Stimulated activated CD8-positive, alpha-beta memory T cell treated with anti-CD3 and anti-CD28 coated beads, Interleukin-4, amount 100 ng/mL, for 4 hours (primary cell): ENCODE results near the gene EPHB2.

ENCODE experiments used
- DNase-seq, 2 donors: peaks; one replicate each; pipeline ENCODE4 v3.0.0-alpha.2; 2020; ENCODE audit warnings: low read depth in 2 of 2, low spot score in 1 of 2

The EPHB2 gene

DNA sequence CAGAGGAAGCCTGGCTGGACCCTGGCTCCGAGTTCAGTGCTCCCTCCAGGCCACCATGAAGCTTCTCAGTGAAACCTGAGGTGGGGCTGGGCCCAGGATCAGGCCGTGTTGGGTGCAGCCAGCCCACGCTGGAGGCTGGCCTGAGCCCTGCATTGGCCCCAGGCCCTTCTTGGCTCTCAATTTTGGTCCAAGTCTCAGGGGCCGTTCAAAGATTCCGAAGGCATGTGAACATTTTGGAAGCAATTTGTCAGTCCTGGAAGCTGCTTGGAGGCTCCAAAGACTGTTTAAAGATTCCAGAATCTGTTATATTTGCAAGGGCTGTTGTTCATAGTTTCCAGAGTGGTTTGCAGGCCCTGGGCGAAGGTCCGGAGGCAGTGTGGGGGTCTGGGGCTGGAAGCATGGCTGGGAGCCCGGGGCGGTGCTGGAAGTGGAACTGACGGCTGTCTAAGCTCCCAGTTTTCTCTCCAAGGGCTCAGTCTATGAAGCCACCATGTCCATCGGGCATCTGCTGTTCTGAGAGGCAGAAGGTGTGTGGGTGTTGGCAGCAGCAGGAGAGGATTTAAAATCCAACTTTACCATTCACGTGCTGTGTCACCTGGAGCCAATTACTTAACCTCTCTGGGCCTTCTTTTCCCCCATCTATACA, 104.9 kb downstream of the EPHB2 start:
- DNase-seq = no peak

DNA sequence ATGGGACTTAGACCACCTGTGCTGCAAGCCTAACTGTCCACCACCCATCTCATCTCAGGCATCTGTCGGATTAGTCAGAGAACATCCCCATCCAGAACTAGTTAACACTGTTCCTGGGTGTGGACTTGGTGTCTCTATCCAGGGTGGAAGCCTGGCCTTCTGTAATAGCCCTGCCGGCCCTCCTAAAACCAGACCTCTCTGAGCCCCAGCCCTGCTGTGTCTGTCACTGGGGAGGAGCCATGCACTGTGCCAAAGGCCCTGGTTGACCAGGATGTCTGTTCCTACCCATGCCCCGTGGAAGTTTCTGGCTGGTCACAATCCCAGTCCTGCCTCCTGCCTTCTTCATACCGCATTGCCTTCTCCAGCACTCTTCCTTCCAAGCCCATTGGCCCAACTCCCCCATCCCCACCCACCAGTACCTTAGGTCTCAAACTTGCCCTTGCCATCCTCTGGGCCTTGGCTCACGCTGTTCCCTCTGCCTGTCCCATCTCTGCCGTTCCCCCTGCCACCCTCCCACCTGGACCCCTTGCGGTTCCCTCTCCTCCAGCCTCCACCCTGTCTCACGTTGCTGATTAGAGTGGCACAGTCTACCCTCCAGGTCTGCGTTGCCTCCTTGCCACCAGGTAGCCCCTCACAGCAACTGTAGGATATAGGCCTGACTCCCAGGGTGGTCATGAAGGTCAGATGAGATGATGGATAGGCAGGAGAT, 105.6 kb downstream of the EPHB2 start:
- no peak for DNase-seq

DNA sequence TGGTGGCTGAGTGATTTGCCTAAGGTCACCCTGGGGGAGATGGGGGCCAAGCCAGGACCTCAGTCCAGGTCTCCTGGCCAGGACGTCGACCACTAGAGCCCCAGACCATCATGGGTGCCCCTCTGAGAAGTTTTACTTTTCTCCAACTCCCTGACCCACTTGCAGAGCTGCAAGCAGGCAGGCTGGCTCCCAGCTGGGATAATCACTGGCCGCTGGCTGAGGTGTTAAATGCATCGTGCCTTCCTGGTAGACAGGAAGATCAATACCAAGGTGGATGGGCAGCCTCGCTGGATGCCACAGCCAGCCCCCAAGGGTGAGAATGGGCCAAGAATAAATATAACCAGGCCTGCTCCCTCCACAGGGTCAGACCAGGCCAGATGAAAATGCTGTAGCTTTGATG, 106.2 kb downstream of the EPHB2 start:
- no peak for DNase-seq

DNA sequence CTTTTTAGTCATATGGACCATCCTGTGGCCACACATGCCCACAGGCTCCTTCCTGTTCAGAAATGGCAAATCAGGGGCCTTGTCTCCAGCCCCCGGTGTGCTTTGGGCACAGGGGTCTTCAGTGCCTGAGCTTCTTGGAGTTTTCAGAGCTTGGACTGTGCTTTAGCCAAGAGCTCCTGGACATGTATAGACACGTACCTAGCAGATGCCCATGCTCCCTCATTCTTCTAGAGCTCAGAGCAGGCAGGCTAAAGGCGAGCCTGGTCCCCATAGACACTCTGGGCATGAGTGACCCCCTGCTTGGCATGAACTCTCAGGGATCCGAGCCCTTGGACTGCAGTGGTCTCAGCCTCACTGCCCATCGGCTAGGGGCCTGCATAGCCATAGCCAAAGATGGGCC, 106.8 kb downstream of the EPHB2 start:
- no peak for DNase-seq

DNA sequence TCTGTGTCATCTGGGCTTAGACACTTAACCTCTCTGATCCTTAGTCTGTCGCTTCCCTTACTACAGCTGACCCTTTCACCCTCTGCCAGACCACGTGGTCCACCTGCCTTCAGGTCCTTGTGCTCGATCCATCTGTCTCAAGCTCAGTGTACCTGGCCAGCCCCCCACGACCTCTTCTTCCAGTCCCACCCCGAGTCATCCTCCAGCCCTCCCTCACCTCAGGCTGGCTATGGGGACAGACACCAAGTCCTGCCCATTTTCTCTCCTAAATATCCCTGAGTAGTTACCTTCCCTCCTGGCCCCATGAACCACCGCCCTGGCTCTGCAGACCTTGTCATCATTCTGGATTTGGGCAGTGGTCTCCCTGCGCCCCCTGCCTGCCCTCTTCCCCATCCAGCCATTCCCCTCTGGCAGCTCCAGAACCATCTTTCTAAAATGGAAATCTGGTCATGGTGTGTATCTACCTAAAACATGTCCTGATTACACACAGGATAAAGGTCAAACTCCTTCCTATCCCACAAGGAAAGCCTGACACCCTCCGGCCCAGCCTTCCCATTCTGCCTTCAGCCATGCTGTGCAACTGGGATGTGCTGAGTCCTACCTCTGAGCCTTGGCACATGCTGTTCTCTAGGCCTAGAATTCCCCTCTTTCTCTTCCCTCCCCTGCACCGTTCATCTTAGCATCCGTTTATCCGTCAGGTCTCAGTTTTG, 107.6 kb downstream of the EPHB2 start:
- no peak for DNase-seq

DNA sequence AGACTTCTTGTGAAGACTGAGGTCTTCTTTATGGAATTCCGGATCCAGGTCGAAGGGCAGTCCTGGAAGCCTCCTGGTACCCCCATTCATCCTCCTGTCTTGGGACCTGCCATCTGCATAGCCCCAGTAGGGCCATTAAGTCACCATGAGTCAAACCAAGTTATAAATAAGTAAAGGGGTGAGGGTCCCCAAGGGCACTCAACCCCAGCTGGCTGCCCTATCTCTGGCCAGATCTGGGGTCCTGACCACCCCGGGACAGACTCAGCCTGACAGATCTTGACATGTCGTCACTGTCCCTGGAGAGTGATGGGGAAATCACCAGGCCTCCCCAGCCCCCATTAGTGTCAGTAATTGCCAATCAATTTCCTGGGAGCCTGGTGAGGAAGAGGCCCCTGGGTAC, 108.7 kb downstream of the EPHB2 start:
- no peak for DNase-seq

DNA sequence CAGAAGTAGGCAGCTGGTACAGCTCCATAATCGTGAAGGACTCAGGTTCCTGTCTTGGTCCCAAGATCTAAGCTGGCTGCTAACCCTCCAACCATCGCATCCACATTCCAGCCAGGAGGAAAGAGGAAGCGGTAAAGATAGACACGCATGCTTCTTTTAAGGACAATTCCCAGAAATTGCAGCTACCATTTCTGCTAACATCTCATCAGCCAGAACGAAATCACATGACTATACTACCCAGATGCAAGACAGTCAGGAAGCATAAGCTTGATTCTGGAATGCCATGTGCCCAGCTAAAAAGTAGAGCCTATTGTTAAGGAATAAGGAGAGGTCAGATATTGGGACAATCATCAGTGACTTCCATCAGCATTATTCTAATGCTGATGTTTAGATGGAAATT, 110.4 kb downstream of the EPHB2 start:
- DNase-seq = no peak

DNA sequence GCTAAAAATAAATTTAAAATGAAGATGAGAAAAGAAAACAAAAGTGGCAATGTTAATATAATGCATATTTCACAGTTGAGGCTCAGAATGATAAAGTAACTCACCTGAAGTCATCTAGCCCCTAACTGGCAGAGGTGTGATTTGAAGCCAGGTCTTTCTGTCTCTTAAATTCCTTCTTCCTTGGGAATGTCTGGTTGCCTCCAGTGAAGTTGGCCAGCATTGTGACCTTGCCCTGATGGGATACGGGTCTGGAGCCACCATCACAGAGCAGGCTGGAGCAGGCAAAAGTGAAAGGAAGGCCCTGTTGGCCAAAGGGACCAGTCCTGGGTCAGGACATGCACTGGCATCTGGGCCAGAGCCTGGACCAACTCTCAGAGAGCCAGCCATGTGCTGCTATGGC, 111.7 kb downstream of the EPHB2 start:
- DNase-seq = no peak

DNA sequence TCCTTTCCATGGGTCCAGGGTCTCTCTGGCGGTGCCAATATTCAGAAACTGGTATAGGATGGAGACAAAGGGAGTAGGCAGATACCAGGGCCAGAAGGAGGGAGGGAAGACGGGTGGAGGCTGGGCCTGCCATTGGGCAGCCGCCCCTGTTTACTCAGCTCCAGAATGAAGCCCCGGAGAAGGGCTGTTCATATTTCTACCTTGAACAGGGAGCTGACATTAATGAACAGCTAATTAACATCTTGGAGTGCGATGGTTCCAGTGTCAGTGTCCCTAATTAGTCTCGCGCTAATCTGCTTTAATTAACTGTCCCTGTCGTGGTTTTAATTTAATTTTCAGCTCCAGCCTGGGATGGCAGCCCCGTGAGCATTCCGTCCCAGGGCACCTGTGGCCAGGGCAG, 113.8 kb downstream of the EPHB2 start:
- no peak for DNase-seq

DNA sequence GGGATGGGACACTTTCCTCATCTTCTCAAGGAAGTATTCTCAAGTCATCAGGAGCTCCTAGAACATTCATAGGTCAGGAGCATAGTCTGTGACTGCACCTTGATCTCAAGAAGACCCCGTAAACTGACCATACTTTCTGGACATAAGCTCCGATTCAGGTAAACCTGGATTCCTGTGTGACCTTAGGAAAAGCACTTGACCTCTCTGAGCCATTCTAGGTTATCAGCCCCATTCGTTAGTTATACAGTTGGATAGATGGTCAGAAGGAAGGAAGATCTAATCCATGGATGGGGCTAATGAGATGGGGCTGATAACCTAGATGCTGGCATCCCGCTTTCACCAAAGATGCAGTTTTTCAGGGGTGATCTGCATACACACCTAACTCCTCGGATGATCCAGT, 114.3 kb downstream of the EPHB2 start:
- DNase-seq = no peak

DNA sequence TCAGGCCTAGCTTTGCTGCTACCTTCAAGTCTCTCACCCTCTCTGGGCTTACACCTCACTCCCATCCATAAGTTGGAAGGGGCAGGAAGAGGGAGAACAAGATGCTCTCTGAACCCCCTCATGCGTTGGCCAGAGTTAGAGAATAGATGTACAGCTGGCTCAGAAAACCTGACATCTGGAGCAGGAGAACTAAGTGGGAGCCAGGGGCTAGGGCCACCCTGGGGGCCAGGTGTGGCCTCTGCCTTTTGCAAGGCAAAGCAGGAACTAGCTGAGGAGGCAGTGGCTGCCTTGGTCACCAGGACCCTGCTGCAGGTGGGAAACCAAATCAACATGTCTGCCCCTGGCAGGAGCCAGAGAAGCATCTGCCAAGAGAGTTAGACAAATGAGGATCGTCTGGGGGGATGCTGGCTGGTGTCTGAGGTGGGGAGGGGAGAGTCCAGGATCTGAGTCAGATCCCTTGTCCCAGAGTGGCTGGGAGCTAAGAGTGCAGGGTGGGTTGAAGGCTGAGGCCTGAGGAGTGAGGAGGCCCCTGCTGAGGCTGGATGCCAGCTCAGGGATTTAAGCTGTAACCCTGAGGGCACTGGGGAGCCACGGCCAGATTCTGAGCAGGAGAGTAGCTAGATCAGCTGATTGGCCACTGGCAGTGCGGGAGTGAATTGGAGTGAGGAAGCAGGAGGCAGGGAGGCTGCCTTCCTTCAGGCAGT, 115.0 kb downstream of the EPHB2 start:
- DNase-seq = no peak

DNA sequence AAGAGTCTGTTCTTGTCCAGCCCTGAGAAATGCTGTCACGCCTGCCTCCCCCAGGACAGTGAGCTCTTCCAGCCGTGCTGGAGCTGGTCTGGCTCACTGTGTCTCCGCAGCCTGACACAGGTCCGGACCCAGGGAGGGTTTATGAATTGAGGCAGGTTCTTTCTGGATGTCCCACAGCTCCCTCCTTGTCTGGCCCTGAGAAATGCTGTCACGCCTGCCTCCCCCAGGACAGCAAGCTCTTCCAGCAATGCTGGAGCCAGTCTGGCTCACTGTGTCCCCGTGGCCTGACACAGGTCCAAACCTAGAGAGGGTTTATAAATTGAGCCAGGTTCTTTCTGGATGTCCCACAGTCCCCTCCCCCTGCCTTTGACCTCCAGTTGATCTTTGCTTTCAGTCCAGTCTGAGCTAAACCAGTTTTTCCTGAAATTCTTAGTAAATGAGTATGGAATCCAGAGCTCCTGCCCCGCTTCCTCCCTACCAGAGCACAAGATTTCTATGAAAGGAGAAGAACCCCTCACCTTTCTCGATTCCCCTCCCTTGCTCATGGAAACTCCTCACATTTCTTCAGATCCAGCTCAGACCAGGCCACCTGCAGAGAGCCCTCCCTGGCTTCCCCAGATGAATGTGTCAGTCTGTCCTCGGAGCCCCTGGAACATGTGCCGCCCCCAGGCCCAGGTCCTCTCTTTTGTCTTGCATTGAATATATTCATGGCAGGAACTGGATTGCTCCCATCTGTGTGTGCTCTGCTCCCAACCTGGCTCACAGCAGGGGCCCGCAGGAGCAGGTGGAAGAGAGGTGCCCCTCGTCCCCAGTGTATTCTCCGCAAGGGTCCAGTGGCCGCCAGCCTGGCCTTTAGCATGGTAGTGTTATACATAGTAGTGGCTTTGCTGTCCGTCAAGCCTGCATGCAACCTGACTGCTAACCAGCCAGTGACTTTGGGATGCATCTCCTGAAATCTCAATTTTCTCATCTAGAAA, 116.3 kb downstream of the EPHB2 start:
- DNase-seq = no peak

DNA sequence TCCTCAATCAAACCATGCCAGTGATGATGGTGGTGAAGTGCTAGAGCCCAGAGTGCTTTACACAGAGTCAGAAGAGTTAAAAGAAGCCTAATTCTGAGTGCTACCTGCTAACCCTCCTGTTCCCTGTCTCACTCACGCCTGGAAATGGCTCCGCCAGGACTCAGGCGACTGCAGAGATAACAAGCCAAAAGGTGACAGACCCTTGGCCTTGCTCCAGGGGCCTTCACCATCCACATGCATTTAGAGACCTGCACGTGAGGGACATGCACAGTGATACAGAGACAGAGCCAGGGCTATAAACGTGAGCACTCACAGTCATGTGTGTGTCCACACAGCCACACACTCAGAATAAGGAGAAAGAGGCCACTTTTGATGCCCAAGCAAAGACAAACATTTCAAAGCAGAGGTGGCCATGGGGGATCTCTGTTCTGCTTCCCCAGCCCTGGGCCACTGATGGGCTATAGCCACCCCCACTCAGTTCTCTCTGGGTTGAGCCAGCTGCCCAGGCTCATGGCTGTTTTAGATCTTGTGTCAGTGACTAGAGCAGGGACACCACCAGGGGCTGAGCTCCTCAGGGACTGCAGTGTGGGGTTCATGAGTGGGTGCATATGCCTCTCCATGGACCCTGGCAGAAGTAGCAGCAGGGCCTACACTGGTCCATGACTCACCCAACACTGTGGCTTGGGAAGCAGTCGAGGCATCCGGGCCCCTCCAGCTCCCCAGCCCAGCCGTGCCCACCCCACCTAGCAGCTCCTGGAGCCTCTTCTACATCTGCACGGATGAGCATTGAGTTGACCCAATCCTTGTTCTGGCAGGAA, 117.2 kb downstream of the EPHB2 start:
- no peak for DNase-seq

DNA sequence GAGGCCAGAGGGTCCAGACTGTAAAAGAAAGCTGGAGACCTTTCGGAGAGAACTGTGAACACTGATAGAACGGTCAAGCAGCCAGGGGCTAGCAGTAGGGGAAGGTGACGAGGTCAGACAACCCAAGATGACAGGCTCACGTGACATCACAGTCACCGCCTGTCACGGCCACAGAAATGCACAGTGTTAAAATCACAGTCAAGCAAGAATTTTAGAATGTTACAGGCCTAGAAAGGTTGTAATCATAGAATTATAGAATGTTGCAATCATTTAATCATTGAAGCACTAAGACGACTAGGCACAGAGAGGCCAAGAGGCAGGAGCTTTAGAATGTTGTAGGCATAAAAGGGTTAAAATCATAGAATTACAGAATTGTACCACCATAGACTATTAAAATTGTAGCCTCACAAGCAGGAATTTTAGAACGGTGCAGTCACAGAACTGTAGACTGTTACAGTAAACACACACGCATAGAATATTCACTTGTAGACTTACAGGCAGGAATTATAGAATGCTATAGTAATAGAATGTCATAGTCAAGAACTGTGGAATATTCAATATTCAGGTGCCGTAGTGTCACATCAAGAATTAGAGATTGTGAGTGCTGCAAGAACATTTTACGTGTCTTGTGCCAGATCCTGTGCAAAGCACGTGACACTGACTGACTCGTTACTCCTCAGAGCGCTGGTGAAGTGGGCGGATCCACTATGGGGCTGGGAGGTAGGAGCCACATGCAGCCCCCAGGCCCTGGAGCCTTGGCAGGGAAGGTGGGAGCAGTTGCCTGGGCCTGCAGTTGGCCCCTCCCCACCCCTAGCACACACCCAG, 118.1 kb downstream of the EPHB2 start:
- DNase-seq = no peak

DNA sequence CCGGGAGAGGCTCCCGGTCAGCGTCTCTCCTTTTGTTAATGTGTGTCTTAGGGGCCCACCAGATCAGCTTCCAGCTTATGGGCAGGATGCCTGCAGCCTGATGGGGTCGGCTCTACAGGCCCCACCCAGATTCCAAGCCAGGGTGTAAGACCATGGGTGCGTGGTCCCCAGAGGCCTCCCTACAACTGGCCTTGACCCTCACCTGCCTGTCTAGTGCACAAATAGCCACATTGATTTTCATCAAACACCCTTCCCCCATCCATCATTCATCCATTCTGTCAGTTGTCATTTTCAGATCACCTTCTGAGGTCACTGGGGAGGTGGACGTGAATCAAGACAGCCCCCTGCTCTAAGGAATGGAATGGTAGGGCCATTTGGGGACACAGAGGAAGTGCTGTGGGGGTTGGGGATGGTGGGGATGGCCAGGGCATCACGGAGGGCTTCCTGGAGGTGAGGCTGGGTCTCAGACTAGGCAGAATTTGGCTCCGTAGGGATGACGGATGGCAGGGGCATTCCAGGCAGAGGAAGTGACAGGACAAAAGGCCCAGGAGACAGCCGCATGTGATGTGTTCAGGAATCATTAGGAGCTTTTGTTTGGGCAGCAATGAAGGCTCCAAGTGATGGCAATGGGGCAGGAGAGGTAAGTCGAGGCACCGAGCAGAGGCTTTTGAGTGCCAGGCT, 118.8 kb downstream of the EPHB2 start:
- no peak for DNase-seq

DNA sequence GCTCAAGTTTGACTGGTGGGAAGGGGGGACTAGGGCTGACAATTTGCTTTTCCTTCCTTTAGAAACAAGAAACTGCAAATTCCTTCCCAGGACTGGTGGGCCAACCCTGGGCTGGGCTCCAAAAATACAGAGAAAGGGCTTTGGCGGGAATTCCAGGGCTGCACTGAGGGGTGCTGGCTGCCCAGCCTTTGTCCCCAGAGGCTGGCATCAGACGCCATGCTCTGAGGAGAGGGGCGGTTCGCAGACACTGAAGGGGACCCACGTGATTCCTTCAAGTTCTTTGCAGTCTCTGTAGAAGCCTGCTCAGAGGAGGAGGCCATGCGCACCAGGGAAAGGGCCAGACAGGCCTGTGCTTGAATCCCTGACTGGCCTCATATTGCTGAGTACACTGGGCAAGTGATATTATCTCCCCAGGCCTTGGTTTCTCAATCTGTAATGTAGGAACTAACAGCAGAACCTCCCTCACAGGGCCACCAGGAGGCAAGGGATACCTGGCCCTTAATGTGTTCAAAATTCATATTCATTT, 119.5 kb downstream of the EPHB2 start:
- no peak for DNase-seq

DNA sequence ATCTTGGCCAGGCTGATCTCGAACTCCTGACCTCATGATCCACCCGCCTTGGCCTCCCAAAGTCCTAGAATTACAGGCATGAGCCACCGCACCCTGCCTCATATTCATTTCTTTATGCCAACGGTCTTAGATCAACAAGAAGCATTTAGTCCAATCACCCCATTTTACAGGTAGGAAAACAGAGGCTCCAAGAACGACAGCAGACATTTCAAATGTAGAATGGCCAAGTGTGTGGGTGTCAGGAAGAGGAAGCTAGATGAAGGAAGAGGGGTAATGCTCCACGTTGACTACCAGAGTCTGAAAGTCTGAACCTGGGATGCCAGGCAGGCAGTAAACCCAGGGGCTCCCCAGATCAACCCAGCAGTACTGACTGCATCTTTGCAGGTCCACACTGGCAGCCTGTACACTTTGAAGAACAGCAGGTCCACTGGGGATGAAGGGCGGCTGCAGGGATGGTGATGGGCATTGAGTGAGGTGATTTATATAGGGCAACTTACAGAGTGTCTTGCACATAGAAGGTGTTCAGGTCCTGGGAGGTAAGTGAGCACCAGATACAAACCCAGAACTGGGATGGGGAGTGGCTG, 120.2 kb downstream of the EPHB2 start:
- no peak for DNase-seq
